A549 (cell line): ENCODE data around the gene ALAD. TPM values are rescaled to one million over a fixed set of nuclear protein-coding genes. Genes with fewer than 3 reads are reported as not detected.
"Not testable (repeated sequence)": the region's sequence is repeated elsewhere in the genome, so short reads cannot be mapped to it uniquely, and the experiment has no call there.

ENCODE experiments used
- ATAC-seq, 2 experiments: fragments of 200-7000 bp in 1 of 2; fragments of >200 bp in 1 of 2; cut with Nextera tagmentation in 1 of 2; cut with Tn5 transposase in 1 of 2; 3 replicates each; pipeline versions ENCODE4 v1.8.0 to v1.9.1; 2018 to 2020; ENCODE audit warnings: mild to moderate bottlenecking in 1 of 2, moderate library complexity in 1 of 2
- CTCF ChIA-PET: fragments of 300-600 bp; sonication (Branson Sonifier 250); formaldehyde crosslinking; extraction: SDS; loops from one replicate; lab custom pipeline; 2021; ENCODE audit warnings: antibody characterized with exemption, inconsistent platforms; lab: Yijun Ruan, JAX
- POLR2A ChIA-PET: fragments of 350-600 bp; formaldehyde crosslinking; extraction: SDS; loops from one replicate; lab custom pipeline; 2021; ENCODE audit warnings: antibody characterized with exemption, inconsistent platforms; lab: Yijun Ruan, JAX
- DNase-seq, 2 experiments: peaks; one replicate each; pipeline versions ENCODE4 v3.0.0 to v3.0.0-alpha.2; 2011 to 2016; ENCODE audit warnings: low read depth in 1 of 2, low spot score in 1 of 2
- FAIRE-seq: peaks from 2 replicates; lab custom pipeline; 2011; peaks lifted over from hg19 to GRCh38; lab: Jason Lieb, UNC
- H3K27ac ChIP-seq, 2 experiments: fragments of >200 bp; sonication (Bioruptor Twin); formaldehyde crosslinking; 3 replicates each; pipeline ENCODE4 v1.5.1; 2016 to 2017
- H3K4me1 ChIP-seq: fragments of >200 bp; sonication (Bioruptor Twin); formaldehyde crosslinking; 3 replicates; pipeline ENCODE4 v1.6.1; 2016
- H3K4me2 ChIP-seq: fragments of >200 bp; sonication (Bioruptor Twin); formaldehyde crosslinking; 3 replicates; pipeline ENCODE4 v1.6.1; 2016
- H3K4me3 ChIP-seq: fragments of >200 bp; sonication (Bioruptor Twin); formaldehyde crosslinking; 3 replicates; pipeline ENCODE4 v1.5.1; 2016
- H3K9me3 ChIP-seq: fragments of >200 bp; sonication (Bioruptor Twin); formaldehyde crosslinking; 3 replicates; pipeline ENCODE4 v1.6.1; 2016
- CEBPB ChIP-seq, 2 experiments: fragments of >200 bp in 1 of 2; sonication (Bioruptor Twin) in 1 of 2; formaldehyde crosslinking in 1 of 2; IDR thresholded peaks; 2 replicates each; pipeline ENCODE4 v1.6.1; 2012 to 2016
- CHD2 ChIP-seq: fragments of 150-350 bp; IDR thresholded peaks from 2 replicates; pipeline ENCODE4 v1.6.1; 2014; ENCODE audit warnings: low read length; ENCODE audit not compliant: partially characterized antibody
- E2F6 ChIP-seq: IDR thresholded peaks from 2 replicates; pipeline ENCODE4 v1.6.1; 2012; ENCODE audit warnings: low read depth, borderline replicate concordance
- EHMT2 ChIP-seq: fragments of 200-600 bp; sonication (generic); IDR thresholded peaks from 2 replicates; pipeline ENCODE4 v1.6.1; 2016; ENCODE audit warnings: antibody characterized with exemption, low read depth, mild to moderate bottlenecking, moderate library complexity
- ELK1 ChIP-seq: fragments of 150-350 bp; IDR thresholded peaks from 2 replicates; pipeline ENCODE4 v1.6.1; 2014; ENCODE audit warnings: low read depth, mild to moderate bottlenecking, low read length
- ESRRA ChIP-seq: fragments of 150-350 bp; IDR thresholded peaks from 2 replicates; pipeline ENCODE4 v1.6.1; 2014; ENCODE audit warnings: mild to moderate bottlenecking, low read length, borderline replicate concordance
- FOSB ChIP-seq: fragments of 250-450 bp; sonication (Bioruptor Pico); IDR thresholded peaks from 2 replicates; pipeline ENCODE4 v1.5.0; 2020; ENCODE audit warnings: mild to moderate bottlenecking, moderate library complexity
- FOSL2 ChIP-seq, 2 experiments: fragments of 450-650 bp in 1 of 2; fragments of >200 bp in 1 of 2; sonication (Bioruptor Twin) in 1 of 2; formaldehyde crosslinking; IDR thresholded peaks; 2 replicates each; pipeline versions ENCODE4 v1.5.0 to v1.6.1; 2016 to 2020; ENCODE audit warnings: mild to moderate bottlenecking in 1 of 2, moderate library complexity in 1 of 2
- FOXS1 ChIP-seq: fragments of 250-450 bp; sonication (Bioruptor Pico); IDR thresholded peaks from 2 replicates; pipeline ENCODE4 v1.5.0; 2020; ENCODE audit warnings: mild to moderate bottlenecking, moderate library complexity
- HOXA7 ChIP-seq: fragments of 250-450 bp; sonication (Bioruptor Pico); IDR thresholded peaks from 2 replicates; pipeline ENCODE4 v1.5.0; 2020; ENCODE audit warnings: mild to moderate bottlenecking, moderate library complexity
- HOXB13 ChIP-seq: fragments of 250-450 bp; sonication (Bioruptor Pico); IDR thresholded peaks from 2 replicates; pipeline ENCODE4 v1.5.0; 2020; ENCODE audit warnings: low read depth, mild to moderate bottlenecking, moderate library complexity
- MAX ChIP-seq: IDR thresholded peaks from 2 replicates; pipeline ENCODE4 v1.6.1; 2012
- MAZ ChIP-seq: fragments of 150-350 bp; IDR thresholded peaks from 2 replicates; pipeline ENCODE4 v1.6.1; 2014; ENCODE audit warnings: antibody characterized with exemption, low read depth, low read length, borderline replicate concordance
- NPAS2 ChIP-seq: fragments of 250-450 bp; sonication (Bioruptor Pico); IDR thresholded peaks from 2 replicates; pipeline ENCODE4 v1.8.0; 2022; ENCODE audit warnings: mild to moderate bottlenecking, moderate library complexity, borderline replicate concordance
- NR3C1 ChIP-seq: fragments of >200 bp; sonication (Bioruptor Twin); formaldehyde crosslinking; IDR thresholded peaks from 3 replicates; pipeline ENCODE4 v1.6.1; 2017
- PBX3 ChIP-seq: IDR thresholded peaks from 2 replicates; pipeline ENCODE4 v1.6.1; 2012
- PHF8 ChIP-seq: fragments of 200-600 bp; sonication (generic); IDR thresholded peaks from 2 replicates; pipeline ENCODE4 v1.6.1; 2016; ENCODE audit warnings: low read depth, mild to moderate bottlenecking, antibody characterized with exemption, moderate library complexity, borderline replicate concordance
- RAD21 ChIP-seq, 2 experiments: fragments of >200 bp in 1 of 2; sonication (Bioruptor Twin) in 1 of 2; formaldehyde crosslinking in 1 of 2; IDR thresholded peaks in 1 of 2; conservative IDR thresholded peaks in 1 of 2; 2 replicates in 1 of 2; 3 replicates in 1 of 2; pipeline ENCODE4 v1.6.1; 2012 to 2018; ENCODE audit warnings: inconsistent platforms in 1 of 2
- RARB ChIP-seq: fragments of 250-450 bp; sonication (Bioruptor Pico); IDR thresholded peaks from 2 replicates; pipeline ENCODE4 v1.8.0; 2021; ENCODE audit warnings: mild to moderate bottlenecking, moderate library complexity
- SMC3 ChIP-seq: fragments of >200 bp; sonication (Bioruptor Twin); formaldehyde crosslinking; IDR thresholded peaks from 3 replicates; pipeline ENCODE4 v1.6.1; 2018; ENCODE audit warnings: inconsistent platforms
- TFCP2L1 ChIP-seq: fragments of 250-450 bp; sonication (Bioruptor Pico); IDR thresholded peaks from 2 replicates; pipeline ENCODE4 v1.5.0; 2021; ENCODE audit warnings: mild to moderate bottlenecking
- USF2 ChIP-seq: fragments of 450-650 bp; IDR thresholded peaks from 2 replicates; pipeline ENCODE4 v1.6.1; 2014; ENCODE audit warnings: antibody characterized with exemption
- ZNF302 ChIP-seq: fragments of 250-450 bp; sonication (Bioruptor Pico); IDR thresholded peaks from 2 replicates; pipeline ENCODE4 v1.9.0; 2021; ENCODE audit warnings: inconsistent platforms, mild to moderate bottlenecking, moderate library complexity
- WGBS: methylation state at CpG from one replicate; pipeline ENCODE4 v1.1.6; 2017; ENCODE audit errors: missing lambda C conversion rate; 5-methylcytosine and 5-hydroxymethylcytosine counted together
- polyA plus RNA-seq, 4 experiments: library from polyadenylated mRNA; depleted of rRNA in 3 of 4; stranded (reverse); fragments of >200 nt; fragmentation: RNase III in 1 of 4; extraction: RNeasy Plus Mini Kit Qiagen cat#74134 plus additional on column Dnase treatment in 1 of 4; gene quantifications; 2 replicates in 3 of 4; 3 replicates in 1 of 4; pipeline ENCODE4 v1.2.3, GENCODE V29; 2011 to 2017

The ALAD gene
- polyA plus RNA-seq, 2 of the 4 experiments (the other 2 are of a cell fraction) = 5.7 to 18.5 TPM

- no peak overlapping the region for H3K4me2 ChIP-seq
- no peak overlapping the region for H3K27ac ChIP-seq
- no peak for ATAC-seq
- ChIA-PET CTCF (interaction anchor here (0.6 to 1.2 kb wide), 4 partner anchors 19 to 37 kb away, joined by 3 to 5 read pairs (median 4); no protein-coding TSS in a partner anchor), POLR2A (interaction anchor here (0.9 kb wide), 1 partner anchor 8 kb away, joined by 3 read pairs; the partner anchor contains the start of gene HDHD3)
- no peak for DNase-seq
- FAIRE-seq = no peak
- H3K9me3 ChIP-seq = no peaks in the 10 kb centered on the region
- no peak overlapping the region for H3K4me3 ChIP-seq
- no peaks in the 10 kb centered on the region for H3K4me1 ChIP-seq
- WGBS = 73% methylated on average over 13 of the region's 13 CpGs
- TF ChIP-seq FOSB = no peak
- TF ChIP-seq PBX3 = no peak
- no peak for TF ChIP-seq TFCP2L1 (CRISPR knock-in tag)
- no peak for TF ChIP-seq MAX
- no peak for TF ChIP-seq PHF8
- TF ChIP-seq, all 56 proteins: peak for 0
Measured at GRCh38 chr9:113368982-113369854, 31.9 kb downstream of the ALAD start.

GRCh38 chr9:113368348-113368981, 32.6 kb downstream of the ALAD start:
- no peaks in the 10 kb centered on the region for H3K4me1 ChIP-seq
- no peak for TF ChIP-seq PHF8
- TF ChIP-seq ZNF302 (CRISPR knock-in tag) = no peak
- no peak for TF ChIP-seq ELK1
- TF ChIP-seq HOXA7 (CRISPR knock-in tag) = no peak
- no peak for TF ChIP-seq EHMT2
- no peak for TF ChIP-seq NPAS2 (CRISPR knock-in tag)
- no peak for TF ChIP-seq RARB (CRISPR knock-in tag)
- TF ChIP-seq USF2 = no peak
- no peak for TF ChIP-seq CHD2
- no peak for TF ChIP-seq FOXS1 (CRISPR knock-in tag)
- no peak for TF ChIP-seq NR3C1
- no peak for TF ChIP-seq ESRRA
- TF ChIP-seq E2F6 = no peak
- no peak for TF ChIP-seq RAD21 (conservative IDR thresholded peaks at IDR 0.05 in 1 of 2, IDR thresholded peaks at IDR 0.05 in 1 of 2)
- TF ChIP-seq SMC3 = no peak
- no peak for TF ChIP-seq FOSL2 (IDR thresholded peaks at IDR 0.05)
- no peak for TF ChIP-seq FOSL2 (CRISPR knock-in tag; IDR thresholded peaks at IDR 0.05)
- no peak for TF ChIP-seq MAZ
- no peak for TF ChIP-seq HOXB13
- TF ChIP-seq CEBPB (IDR thresholded peaks at IDR 0.05) = no peak
- no peak overlapping the region for H3K4me3 ChIP-seq
- DNase-seq (no peak), ATAC-seq (no peak), FAIRE-seq (no peak)
- H3K27ac ChIP-seq = no peak overlapping the region
- CTCF ChIA-PET = interaction anchor here (0.6 to 1.6 kb wide), 4 partner anchors 20 to 41 kb away, joined by 3 to 5 read pairs (median 4); partner anchors contain the start of gene POLE3
- H3K4me2 ChIP-seq = no peak overlapping the region
- POLR2A ChIA-PET = interaction anchor here (0.9 kb wide), 1 partner anchor 8 kb away, joined by 3 read pairs; the partner anchor contains the start of gene HDHD3
- no peaks in the 10 kb centered on the region for H3K9me3 ChIP-seq
- WGBS = 64% methylated on average over 4 of the region's 5 CpGs

- CTCF ChIA-PET = interaction anchor here (0.6 to 1.0 kb wide), 2 partner anchors 26 to 152 kb away, joined by 3 read pairs; no protein-coding TSS in a partner anchor
- H3K27ac ChIP-seq, DNase-seq, H3K4me2 ChIP-seq, FAIRE-seq, ATAC-seq, POLR2A ChIA-PET, H3K4me3 ChIP-seq, H3K9me3 ChIP-seq: not testable (repeated sequence)
- peaks cover 12% of the 10 kb centered on the region for H3K4me1 ChIP-seq
- 60% methylated on average over 3 of the region's 3 CpGs for WGBS
Measured at GRCh38 chr9:113365652-113366051, 35.4 kb downstream of the ALAD start.
